GM06990 (cell line): Measurements from ENCODE around the gene PROCA1.
A peak's percentile ranks its signal among the peaks of the same experiment; 100 is the strongest.
"Not testable (repeated sequence)": the region's sequence is repeated elsewhere in the genome, so short reads cannot be mapped to it uniquely, and the experiment has no call there.

ENCODE experiments used
- DNase-seq: peaks from one replicate; pipeline ENCODE4 v3.0.0-alpha.2; 2011; ENCODE audit not compliant: insufficient read length; ENCODE audit errors: extremely low read depth
- H3K27me3 ChIP-seq: replicated peaks from 2 replicates; pipeline ENCODE4 v1.6.0; 2011; ENCODE audit warnings: low read length; ENCODE audit not compliant: control insufficient read depth, insufficient read depth
- H3K36me3 ChIP-seq: 2 replicates; pipeline ENCODE4 v1.5.1; 2011; ENCODE audit warnings: low read length; ENCODE audit not compliant: control insufficient read depth, insufficient read depth
- H3K4me3 ChIP-seq: replicated peaks from 2 replicates; pipeline ENCODE4 v1.5.1; 2011; ENCODE audit warnings: low read depth, mild to moderate bottlenecking, control low read depth, low read length
- CTCF ChIP-seq: IDR thresholded peaks from 2 replicates; pipeline ENCODE4 v1.5.1; 2011; ENCODE audit warnings: low read length, control low read depth, mild to moderate bottlenecking, inconsistent platforms; ENCODE audit not compliant: insufficient read depth, poor library complexity, severe bottlenecking

The PROCA1 gene

DNA sequence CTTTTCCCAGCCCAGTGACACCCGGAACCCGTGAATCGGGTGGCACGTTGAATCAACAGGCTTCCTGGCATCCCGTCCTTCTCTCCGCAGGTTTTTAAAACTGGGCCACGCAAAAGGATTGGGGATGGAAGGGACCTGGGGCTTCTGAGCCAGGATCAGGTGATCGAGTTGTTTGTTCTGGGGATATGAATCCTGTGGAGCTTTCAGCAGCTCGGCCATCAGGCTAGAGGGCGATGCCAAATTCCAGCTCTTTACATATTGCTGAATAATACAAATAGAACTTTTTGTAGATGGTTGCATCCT, 49.2 kb downstream of the PROCA1 start:
- no peaks in the 10 kb centered on the region for H3K27me3 ChIP-seq
- no peak for DNase-seq
- TF ChIP-seq CTCF = no peak
- H3K36me3 ChIP-seq = peaks cover 6% of the 10 kb centered on the region
- peak overlapping the region; percentile 97 for H3K4me3 ChIP-seq

DNA sequence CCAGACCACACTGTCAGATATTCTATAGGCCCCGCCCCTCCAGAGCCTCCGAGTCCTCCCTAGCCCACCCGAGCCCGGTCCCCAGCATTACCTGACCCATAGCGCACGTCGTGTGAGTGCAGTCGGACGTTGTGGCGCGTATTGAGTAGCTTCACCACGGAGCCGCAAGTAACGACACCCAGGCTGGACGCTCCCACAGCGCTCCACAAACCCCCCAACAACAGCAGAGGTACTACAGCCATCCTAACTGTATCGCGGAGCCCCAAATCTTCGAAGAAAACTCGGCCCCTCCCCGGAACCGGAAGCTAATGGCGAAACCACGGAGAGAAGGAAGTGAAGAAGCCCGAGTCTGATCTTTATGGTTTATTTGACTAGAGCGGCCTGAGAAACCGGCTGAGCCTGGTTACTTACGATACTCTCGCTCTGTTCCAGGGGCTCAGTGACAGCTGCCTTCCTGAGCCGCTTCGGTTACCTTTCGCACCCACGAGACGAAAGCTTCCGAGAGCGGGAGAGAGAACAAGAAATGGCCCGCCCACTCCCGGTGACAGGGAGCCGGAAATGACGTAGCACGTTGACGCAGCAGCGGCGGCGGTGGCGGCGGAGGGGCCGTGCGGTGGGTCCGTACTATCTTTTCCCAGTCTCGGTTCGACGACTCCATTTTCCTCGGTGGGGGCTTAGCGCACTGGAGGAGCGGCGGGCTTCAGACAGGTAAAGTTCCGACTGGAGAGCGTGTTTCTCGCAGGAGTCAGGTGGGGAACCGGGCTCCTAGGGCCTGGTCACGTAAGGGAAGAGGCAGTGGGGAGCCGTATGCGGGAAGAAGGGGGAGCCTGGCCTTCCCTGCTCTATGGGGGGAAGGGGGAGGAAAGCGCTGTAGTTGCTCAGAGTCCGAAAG, 49.8 kb downstream of the PROCA1 start, which contains the start of the genes SDF2 and SUPT6H:
Gene SDF2 (minus strand): TSS at position 272 of the 892 bp plus-strand sequence. CDS start 30 bp downstream, at position 242.
Gene SUPT6H (plus strand): TSS at position 571 of the 892 bp plus-strand sequence. CDS start 11,197 bp downstream, outside the sequence.
- Histone ChIP-seq H3K4me3 (peak within 1 kb of the TSS; percentile 97), H3K27me3 (no peaks in the 10 kb centered on the region), H3K36me3 (peaks cover 7% of the 10 kb centered on the region)
- peak; percentile 13 for TF ChIP-seq CTCF
- peak; percentile 91 for DNase-seq

GRCh38 chr17:28659497-28659881, 52.2 kb downstream of the PROCA1 start:
- H3K4me3 ChIP-seq, H3K27me3 ChIP-seq, DNase-seq, H3K36me3 ChIP-seq: not testable (repeated sequence)

DNA sequence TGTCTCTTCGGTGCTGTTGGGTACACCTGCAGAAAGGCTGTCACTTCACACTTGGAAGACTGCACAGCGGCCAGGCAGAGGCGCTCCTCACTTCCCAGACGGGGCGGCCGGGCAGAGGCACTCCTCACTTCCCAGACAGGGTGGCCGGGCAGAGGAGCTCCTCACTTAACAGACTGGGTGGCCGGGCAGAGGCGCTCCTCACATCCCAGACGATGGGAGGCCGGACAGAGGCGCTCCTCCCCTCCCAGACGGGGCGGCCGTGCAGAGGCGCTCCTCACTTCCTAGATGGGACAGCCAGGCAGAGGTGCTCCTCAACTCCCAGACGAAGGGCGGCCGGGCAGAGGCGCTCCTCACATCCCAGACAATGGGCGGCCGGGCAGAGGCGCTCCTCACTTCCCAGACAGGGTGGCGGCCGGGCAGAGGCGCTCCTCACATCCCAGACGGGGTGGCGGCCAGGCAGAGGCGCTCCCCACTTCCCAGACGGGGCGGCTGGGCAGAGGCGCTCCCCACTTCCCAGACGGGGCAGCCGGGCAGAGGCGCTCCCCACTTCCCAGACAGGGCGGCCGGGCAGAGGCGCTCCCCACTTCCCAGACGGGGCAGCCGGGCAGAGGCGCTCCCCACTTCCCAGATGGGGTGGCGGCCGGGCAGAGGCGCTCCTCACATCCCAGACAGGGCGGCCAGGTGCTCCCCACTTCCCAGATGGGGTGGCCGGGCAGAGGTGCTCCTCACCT, 52.8 kb downstream of the PROCA1 start:
- DNase-seq, H3K27me3 ChIP-seq, H3K4me3 ChIP-seq, H3K36me3 ChIP-seq: not testable (repeated sequence)

- H3K27me3 ChIP-seq, H3K4me3 ChIP-seq, H3K36me3 ChIP-seq, DNase-seq: not testable (repeated sequence)
Observed at GRCh38 chr17:28658342-28658741, 53.3 kb downstream of the PROCA1 start.

GRCh38 chr17:28657756-28658155, 53.9 kb downstream of the PROCA1 start:
- Histone ChIP-seq H3K36me3 (peaks cover 8% of the 10 kb centered on the region), H3K4me3 (no peak overlapping the region), H3K27me3 (no peaks in the 10 kb centered on the region)
- TF ChIP-seq CTCF = no peak
- no peak for DNase-seq

DNA sequence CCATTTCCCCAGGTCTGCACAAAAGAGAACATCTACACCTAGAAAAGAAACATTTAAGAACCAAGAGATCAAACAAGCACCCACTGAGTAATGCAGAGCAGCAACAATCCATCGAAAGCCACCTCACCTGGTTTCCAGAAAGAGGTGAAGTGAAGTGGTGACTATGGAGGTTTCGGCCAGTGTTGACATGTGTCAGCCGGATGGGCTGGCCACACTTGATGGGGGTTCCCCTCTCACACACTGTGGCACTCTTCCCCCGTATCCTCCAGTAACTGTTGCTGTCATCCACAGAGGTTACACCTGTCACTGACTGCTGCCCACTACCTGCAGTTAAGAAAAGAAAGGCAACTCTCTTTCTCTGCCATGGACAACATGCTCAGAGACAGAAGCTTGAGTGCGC, 56.5 kb downstream of the PROCA1 start:
- Histone ChIP-seq H3K4me3 (no peak overlapping the region), H3K36me3 (peaks cover 13% of the 10 kb centered on the region), H3K27me3 (no peaks in the 10 kb centered on the region)
- TF ChIP-seq CTCF = no peak
- DNase-seq = no peak
